ENCODE data around the gene BTNL9.
A peak's percentile ranks its signal among the peaks of the same experiment; 100 is the strongest.

BTNL9 gene

DNA sequence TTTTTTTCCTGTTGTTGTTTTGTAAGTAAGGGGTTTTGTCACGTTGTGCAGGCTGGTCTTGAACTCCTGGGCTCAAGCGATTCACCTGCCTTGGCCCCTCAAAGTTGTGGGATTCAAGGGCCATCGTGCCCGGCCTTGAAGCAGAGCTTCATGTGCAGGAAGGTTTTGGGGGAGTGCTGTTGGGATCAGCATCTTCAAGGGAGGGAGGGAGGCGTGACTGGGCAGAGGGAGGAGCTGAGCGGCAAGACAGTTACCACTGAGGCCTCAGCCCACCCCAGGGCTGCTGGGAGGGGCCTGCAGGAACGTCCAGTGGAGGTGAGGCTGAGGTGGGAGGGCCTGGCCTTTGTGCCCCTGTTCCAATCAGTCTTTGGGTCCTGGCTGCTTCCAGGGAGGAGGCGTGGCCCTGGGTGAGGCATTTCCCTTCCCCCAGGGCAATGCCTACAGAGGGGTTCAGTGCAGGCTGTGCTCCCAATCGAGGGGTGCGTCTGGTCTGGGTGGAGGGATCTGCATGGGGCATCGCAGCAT lies 69.5 kb downstream of the BTNL9 start:
- DNase-seq: peak in 1 of 42 donors; percentile 19
- intact Hi-C loops (cut with DNase I): no loop called here

DNA sequence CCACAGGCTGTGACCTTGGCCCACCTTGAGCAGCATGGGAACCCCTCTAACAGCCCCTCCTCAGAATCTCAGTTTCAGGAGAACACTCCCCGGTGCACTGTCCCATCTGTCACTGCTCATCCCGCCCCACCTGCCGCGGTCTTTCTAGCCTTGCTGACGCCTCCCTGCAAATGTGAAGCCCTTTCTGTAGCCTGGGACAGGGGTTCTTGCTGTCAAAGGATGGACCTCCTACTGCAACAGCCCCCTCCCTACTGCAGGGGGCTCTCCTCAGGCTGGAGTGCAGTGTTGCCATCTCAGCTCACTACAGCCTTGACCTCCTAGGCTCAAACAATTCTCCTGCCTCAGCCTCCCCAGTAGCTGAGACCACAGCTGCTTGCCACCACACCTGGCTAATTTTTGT lies 70.9 kb downstream of the BTNL9 start:
- DNase-seq: peak in 1 of 42 donors; percentile 11
- intact Hi-C loops (cut with DNase I): no loop called here

All from head of caudate nucleus (tissue), 42 donors.